GM21447 (cell line): Measurements from ENCODE around the gene NUDT21.
"Not testable (repeated sequence)": the region's sequence is repeated elsewhere in the genome, so short reads cannot be mapped to it uniquely, and the experiment has no call there.

Experiments used
- ATAC-seq: cut with Tn5 transposase; IDR thresholded peaks from one replicate; pipeline ENCODE4 v1.9.1; 2021; ENCODE audit not compliant: unreplicated experiment

The NUDT21 gene

DNA sequence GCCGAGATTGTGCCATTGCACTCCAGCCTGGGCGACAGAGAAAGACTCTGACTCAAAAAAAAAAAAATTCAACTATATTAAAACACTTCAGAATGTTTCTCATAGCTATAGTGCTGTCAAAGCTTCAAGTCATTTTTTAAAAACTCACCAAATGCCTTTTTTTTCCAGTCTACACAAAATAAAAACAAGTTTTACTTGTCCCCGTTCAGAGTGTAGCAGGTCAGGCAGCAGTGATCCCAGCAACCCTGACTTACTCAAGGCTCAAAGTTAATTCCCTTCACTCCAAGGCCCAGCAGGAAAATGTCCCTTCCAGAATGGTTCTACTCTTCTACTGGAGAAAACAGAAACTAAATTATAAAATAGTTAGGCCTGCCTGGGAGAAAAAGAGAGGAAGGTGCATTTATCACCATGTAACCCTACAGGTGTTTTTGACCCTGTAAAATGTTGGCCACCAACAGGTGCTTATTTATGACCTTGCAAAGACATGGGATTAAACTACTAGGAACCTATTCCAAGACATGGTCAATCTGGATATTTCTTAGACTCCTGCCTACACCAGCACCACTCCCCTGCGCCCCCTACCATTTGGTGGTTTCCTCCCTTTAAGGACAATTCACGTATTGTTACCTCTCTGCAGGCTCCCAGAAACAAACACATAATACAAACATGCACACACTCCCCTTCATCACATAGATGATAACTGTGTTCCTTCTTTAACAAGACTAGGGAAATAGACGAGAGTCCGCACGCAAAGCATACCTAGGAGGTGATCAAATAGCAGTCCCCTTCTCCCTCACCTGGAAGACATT lies 31.2 kb downstream of the NUDT21 start:
- no peak for ATAC-seq

GRCh38 chr16:56417138-56417537 lies 34.0 kb downstream of the NUDT21 start:
- ATAC-seq: no peak

DNA sequence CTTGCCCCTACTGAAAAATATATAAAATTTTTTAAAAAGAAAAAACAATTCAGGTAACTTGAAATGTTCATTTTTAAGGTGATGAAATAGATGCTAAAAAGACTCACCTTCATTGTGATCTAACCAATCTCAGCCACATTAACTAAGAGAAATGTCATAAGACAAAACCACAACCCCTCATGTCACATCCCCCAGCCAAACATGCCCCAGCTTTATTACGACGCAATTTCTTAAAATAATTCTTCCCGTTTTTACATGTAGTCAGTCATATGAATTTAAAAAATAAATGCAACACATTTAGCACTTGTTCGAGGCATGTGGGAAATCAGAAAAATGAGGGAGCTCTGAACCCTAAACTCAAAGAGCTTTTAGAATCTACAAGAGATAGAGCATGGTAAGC lies 35.3 kb downstream of the NUDT21 start:
- ATAC-seq: no peak

- ATAC-seq: no peak
These were observed 36.8 kb downstream of the NUDT21 start for GRCh38 chr16:56414366-56414765.

GRCh38 chr16:56413381-56413780 lies 37.8 kb downstream of the NUDT21 start:
- ATAC-seq: no peak

GRCh38 chr16:56411624-56412023 lies 39.5 kb downstream of the NUDT21 start:
- no peak for ATAC-seq

GRCh38 chr16:56411123-56411522 lies 40.0 kb downstream of the NUDT21 start:
- ATAC-seq: no peak

DNA sequence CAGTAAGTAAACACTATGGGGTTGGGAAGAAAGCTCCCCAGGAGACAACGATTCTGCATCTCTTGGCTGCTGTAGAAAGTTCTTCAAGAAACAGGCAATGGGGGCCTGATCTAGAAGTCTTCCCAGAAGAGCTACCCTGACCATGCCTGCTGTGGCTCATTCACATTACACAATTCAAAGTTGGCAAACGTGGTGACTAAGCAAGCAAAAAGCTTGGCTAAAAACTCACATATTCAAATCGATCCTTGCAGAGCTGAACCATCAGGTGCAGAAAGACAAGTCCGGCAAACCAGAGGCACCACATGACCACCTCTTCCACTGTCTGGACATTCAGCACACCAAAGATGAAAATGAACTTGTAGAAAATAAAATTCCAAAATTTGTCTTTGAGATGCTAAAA lies 41.9 kb downstream of the NUDT21 start:
- no peak for ATAC-seq

DNA sequence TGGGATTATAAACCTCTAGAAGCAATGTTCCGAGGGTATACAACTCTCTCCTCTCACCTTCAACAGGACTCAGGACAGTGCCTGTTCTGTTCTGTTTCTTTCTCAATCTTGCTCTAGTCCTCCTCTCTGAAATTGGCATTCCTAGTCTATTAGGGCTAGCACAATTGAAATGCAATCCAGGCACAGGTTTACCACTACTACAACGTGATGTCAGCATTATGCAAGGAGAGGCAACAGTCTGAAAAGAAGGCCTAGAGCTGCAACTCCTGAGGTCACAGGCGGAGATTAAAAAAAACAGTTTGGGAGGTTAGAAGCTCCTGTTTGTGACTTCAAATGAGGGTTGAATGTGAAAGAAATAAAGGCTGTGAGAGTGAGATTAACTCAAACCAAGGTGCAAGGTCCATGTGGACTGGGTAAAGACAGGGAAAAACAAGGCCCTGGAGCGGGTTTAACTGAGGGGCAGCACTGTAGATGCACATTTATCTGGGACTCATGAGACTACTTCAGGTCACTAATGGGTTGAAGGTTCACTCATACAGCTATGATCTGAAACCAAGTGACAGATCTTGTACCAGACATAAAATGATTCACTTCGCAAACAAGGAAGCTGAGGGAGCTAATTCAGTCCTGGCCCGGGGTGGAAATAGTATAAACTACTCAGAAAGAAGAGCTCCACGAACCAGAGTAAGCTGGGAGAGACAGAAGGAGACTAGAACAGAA lies 42.6 kb downstream of the NUDT21 start:
- no peak for ATAC-seq

DNA sequence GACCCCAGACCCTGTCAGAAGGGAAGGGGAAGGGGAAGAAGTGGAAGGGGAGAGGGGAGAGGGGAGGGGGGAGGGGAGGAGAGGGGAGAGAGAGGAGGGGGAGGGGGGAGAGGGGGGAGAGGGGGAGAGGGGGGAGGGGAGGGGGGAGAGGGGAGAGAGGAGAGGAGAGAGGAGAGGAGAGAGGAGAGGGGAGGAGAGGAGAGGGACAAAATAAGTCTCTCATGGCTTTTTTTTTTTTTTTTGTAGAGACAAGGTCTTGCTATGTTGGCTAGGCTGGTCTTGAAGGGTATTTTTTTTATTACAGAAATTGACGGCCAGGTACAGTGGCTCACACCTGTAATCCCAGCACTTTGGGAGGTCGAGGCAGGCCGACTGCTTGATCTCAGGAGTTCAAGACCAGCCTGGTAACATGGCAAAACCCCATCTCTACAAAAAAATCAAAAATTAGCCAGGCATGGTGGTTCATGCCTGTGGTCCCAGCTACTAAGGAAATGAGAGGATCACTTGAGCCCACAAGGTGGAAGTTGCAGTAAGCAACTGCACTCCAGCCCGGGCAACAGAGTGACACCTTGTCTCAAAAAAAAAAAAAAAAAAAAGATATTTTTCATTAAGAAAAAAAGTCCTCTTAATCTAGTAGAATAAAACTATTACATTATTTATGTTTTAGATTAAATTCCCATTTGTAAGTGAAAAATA lies 45.0 kb downstream of the NUDT21 start:
- ATAC-seq: no peak

DNA sequence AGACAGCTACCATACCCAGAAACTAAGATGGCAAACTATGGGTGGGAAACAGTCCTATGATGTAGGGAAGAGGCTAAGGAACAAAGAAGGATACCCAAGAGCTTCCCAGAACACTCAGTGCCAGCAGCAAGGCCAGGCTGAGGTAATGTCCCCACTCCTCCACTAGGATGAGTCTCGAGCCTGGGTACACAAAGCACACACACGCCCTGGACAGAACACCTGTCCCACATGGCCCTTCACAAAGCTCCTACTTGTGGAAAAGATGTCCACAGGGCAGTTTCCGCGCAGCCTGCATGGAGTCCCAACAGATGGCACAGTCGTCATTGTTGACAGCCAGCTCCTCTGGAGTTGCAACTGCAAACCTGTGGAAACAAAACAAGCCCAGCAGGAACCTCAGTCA lies 49.6 kb downstream of the NUDT21 start:
- no peak for ATAC-seq

DNA sequence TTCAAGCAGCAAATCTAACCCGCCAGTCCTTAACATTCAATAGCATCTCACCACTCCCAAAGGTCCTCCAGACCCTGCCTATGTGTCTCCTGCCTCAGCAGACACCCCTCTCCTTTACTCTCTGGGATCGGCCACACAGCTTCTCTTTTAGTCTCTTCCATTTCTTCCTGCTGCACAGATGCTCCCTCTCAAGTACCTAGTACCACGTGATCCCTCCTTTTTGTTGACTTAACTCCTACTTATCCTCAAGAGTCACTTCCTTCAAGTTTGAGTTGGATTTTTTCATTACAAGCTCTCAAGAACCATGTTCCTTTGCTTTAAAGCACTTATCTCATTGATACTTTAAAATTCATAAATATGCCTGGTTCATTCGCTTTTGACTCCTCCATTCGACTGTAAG lies 50.7 kb downstream of the NUDT21 start:
- ATAC-seq: no peak

DNA sequence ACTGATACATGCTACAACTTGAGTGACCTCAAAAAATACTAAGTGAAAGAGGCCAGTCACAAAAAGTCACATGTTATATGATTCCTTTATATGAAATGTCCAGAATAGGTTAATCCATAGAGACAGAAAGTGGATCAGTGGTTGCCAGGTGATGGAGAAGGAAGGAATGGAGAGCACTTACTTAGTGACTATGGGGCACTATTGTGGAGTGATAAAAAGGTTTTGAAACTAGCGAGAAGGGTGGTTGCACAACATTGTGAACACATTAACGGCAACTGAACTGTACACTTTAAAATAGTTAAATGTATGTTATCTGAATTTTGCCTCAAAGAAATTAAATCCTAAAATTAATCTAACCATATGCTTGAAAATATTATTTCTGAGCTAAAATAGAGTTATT lies 51.6 kb downstream of the NUDT21 start:
- ATAC-seq: no peak

DNA sequence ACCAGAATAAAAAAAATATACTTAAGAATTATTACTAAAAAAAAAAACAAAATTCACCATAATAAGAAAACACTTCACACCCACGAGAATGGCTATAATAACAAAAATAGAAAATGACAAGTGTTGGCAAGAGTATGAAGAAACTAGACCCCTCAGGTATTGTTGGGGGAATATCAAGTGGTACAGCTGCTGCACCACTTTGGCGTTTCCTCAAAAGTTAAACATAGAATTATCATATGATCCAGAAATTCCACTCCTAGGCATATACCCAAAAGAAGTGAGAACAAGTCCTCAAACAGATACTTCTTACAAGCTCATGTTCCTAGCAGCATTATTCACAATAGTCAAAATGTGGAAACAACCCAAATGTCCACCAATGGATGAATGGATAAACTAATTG lies 52.1 kb downstream of the NUDT21 start:
- no peak for ATAC-seq

- ATAC-seq: not testable (repeated sequence)
These were observed 54.4 kb downstream of the NUDT21 start for GRCh38 chr16:56396724-56397123.

DNA sequence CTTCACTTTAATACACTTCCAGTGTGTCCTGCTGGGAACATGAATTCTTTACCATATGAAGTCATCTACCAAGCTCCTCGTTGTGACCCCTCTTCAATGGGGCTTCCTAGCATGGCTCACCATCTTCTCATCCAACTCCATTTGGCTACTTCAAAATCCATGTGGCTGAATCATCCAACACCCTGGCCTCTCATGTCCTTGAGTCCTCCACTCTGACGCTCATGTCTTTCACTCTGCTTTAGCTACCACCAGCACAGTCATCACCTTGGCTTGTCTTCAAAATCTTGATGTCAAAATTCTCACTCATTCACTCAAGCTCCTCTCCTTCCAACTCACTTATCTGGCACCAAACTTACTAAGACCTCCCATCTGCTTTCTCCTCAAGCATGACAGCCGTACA lies 61.6 kb downstream of the NUDT21 start:
- no peak for ATAC-seq

GRCh38 chr16:56388209-56388608 lies 62.9 kb downstream of the NUDT21 start:
- no peak for ATAC-seq

DNA sequence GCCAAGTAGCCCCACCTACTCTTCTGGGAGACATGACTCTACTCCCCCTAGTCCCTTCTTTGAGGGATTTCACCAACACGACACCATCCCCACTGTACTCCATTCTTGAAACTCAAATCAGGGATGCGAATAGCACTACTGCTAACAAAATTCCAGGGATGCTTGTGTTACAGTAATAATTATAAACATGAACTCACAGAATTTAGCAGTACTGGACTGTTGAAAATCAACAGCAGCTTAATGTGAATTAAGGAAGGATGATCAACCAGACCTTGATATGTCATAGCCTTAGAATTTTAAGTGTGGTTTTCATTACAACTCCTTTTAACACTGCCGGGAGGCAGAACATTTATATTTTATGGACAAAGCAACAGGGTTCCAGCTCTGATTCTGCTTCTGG lies 63.7 kb downstream of the NUDT21 start:
- no peak for ATAC-seq

GRCh38 chr16:56384074-56384721 lies 66.9 kb downstream of the NUDT21 start:
- ATAC-seq: no peak

DNA sequence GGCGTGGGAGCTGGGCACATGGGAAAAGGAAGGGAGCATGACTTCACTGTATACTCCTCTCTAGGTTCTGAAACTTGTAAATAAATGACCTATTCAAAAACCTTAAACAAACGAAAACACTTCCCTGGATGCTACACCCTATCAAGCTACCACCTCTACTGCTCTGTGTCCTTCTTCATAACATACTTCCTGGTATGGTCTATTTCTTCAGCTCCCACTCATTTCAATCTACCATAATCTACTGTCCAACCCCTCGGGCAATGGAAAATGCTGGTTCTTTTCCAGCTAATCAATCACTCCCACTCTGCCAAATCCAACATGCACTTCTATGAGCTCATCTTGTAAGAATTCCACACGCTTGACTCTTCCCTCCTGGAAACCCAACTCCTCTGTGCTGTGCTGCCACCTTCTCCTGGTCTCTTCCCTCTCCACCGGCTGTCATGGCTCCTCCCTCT lies 68.2 kb downstream of the NUDT21 start:
- ATAC-seq: no peak

DNA sequence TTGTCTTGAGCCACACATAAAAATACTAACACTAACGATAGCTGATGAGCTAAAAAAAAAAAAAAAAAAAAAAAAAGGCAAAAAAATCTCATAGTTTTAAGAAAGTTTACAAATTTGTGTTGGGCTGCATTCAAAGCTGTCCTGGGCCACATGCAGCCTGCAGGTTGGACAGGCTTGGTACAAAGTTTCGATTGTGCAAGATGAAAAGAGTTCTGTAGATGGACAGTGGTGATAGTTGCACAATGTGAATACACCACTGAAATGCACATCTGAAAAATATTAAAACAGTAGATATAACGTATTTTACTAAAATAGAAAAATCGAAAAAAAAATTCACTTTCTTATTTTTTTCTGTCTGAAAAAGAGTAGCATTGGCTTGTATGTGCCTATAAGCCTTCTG lies 68.7 kb downstream of the NUDT21 start:
- ATAC-seq: no peak
